Measurements from ENCODE around the gene SOX6. TPM values are rescaled to one million over a fixed set of nuclear protein-coding genes. Genes with fewer than 3 reads are reported as not detected.

Gene SOX6
- polyA plus RNA-seq, 3 donors = not detected

- Mint-ChIP-seq H3K27me3 (ENCODE audit: low read depth in 3 of 3) (no peaks in the 10 kb centered on the region), H3K9me3 (no peaks in the 10 kb centered on the region), H3K36me3 (no peaks in the 10 kb centered on the region), H3K27ac (no peak overlapping the region), H3K4me1 (no peaks in the 10 kb centered on the region), H3K4me3 (no peak overlapping the region)
- Histone ChIP-seq H3K4me3 (replicated peaks in 1 of 3; ENCODE audit: low read depth in 2 of 3, low read length in 3 of 3) (no peak overlapping the region), H3K36me3 (replicated peaks in 1 of 2; ENCODE audit: control insufficient read depth in 1 of 2, insufficient read depth in 2 of 2, low read length in 2 of 2) (no peaks in the 10 kb centered on the region), H2AFZ (ENCODE audit: insufficient read depth, low read depth, low read length, poor library complexity, severe bottlenecking) (no peak overlapping the region), H3K4me2 (replicated peaks; ENCODE audit: extremely low read depth, low read length, poor library complexity, severe bottlenecking) (no peak overlapping the region), H3K4me1 (ENCODE audit: control insufficient read depth in 1 of 2, insufficient read depth in 2 of 2, low read length in 2 of 2) (no peaks in the 10 kb centered on the region), H3K9ac (ENCODE audit: insufficient read depth, low read length, poor library complexity, severe bottlenecking) (no peak overlapping the region), H4K20me1 (ENCODE audit: insufficient read depth, low read length) (no peaks in the 10 kb centered on the region), H3K27me3 (ENCODE audit: control insufficient read depth in 2 of 2, insufficient read depth in 2 of 2, low read length in 2 of 2) (no peaks in the 10 kb centered on the region), H3K27ac (ENCODE audit: low read depth in 1 of 2, low read length in 2 of 2) (no peak overlapping the region), H3K9me3 (replicated peaks in 1 of 2; ENCODE audit: control insufficient read depth in 1 of 2, insufficient read depth in 1 of 2, low read length in 2 of 2) (no peaks in the 10 kb centered on the region), H3K79me2 (ENCODE audit: insufficient read depth, low read length) (no peaks in the 10 kb centered on the region)
- TF ChIP-seq CTCF (IDR thresholded peaks at IDR 0.05) = no peak
- no peak for DNase-seq
- no CpG with 5 or more reads among the region's 2 CpGs for WGBS (ENCODE audit: insufficient coverage)
- intact Hi-C loops (cut with micrococcal nuclease) = no loop called here
These were observed 202.4 kb downstream of the SOX6 start for GRCh38 chr11:16153951-16154350.

- intact Hi-C loops (cut with micrococcal nuclease) = no loop called here
- H3K9me3 Mint-ChIP-seq = no peaks in the 10 kb centered on the region
- no peak for TF ChIP-seq CTCF (IDR thresholded peaks at IDR 0.05)
- H3K36me3 Mint-ChIP-seq = no peaks in the 10 kb centered on the region
- no peaks in the 10 kb centered on the region for H3K4me1 ChIP-seq (ENCODE audit: control insufficient read depth in 1 of 2, insufficient read depth in 2 of 2, low read length in 2 of 2)
- no peaks in the 10 kb centered on the region for H3K79me2 ChIP-seq (ENCODE audit: insufficient read depth, low read length)
- H4K20me1 ChIP-seq (ENCODE audit: insufficient read depth, low read length) = no peaks in the 10 kb centered on the region
- no peak overlapping the region for H3K4me3 Mint-ChIP-seq
- H3K9me3 ChIP-seq (replicated peaks in 1 of 2; ENCODE audit: control insufficient read depth in 1 of 2, insufficient read depth in 1 of 2, low read length in 2 of 2) = no peaks in the 10 kb centered on the region
- H3K4me3 ChIP-seq (replicated peaks in 1 of 3; ENCODE audit: low read depth in 2 of 3, low read length in 3 of 3) = no peak overlapping the region
- H3K9ac ChIP-seq (ENCODE audit: insufficient read depth, low read length, poor library complexity, severe bottlenecking) = no peak overlapping the region
- no peak overlapping the region for H3K27ac Mint-ChIP-seq
- DNase-seq = no peak
- no peaks in the 10 kb centered on the region for H3K27me3 ChIP-seq (ENCODE audit: control insufficient read depth in 2 of 2, insufficient read depth in 2 of 2, low read length in 2 of 2)
- no peaks in the 10 kb centered on the region for H3K27me3 Mint-ChIP-seq (ENCODE audit: low read depth in 3 of 3)
- H3K4me1 Mint-ChIP-seq = no peaks in the 10 kb centered on the region
- H3K4me2 ChIP-seq (replicated peaks; ENCODE audit: extremely low read depth, low read length, poor library complexity, severe bottlenecking) = no peak overlapping the region
- no peak overlapping the region for H3K27ac ChIP-seq (ENCODE audit: low read depth in 1 of 2, low read length in 2 of 2)
- WGBS (ENCODE audit: insufficient coverage) = 90% methylated on average over 6 of the region's 6 CpGs
- H3K36me3 ChIP-seq (replicated peaks in 1 of 2; ENCODE audit: control insufficient read depth in 1 of 2, insufficient read depth in 2 of 2, low read length in 2 of 2) = no peaks in the 10 kb centered on the region
- no peak overlapping the region for H2AFZ ChIP-seq (ENCODE audit: insufficient read depth, low read depth, low read length, poor library complexity, severe bottlenecking)
These were observed 205.2 kb downstream of the SOX6 start for GRCh38 chr11:16151138-16151537.
